ENCODE results near the gene PLXNA3. TPM values are rescaled to one million over a fixed set of nuclear protein-coding genes. Genes with fewer than 3 reads are reported as not detected.

Gene PLXNA3
- total and polyA plus RNA-seq, 10 of the 15 experiments (the other 5 are each of a cell fraction or from before 2014, with no cell fraction given): 0.26 to 26.8 (median 3.4) TPM

GRCh38 chrX:154469114-154469513, 11.0 kb downstream of the PLXNA3 start:
- no peak for ATAC-seq

More at GRCh38 chrX:154469114-154469513, 11.0 kb downstream of the PLXNA3 start:
- no peaks in the 10 kb centered on the region for H3K4me1 ChIP-seq (ENCODE audit: control insufficient read depth, insufficient read depth, low read length)
- H3K4me3 ChIP-seq: no peak overlapping the region
- TF ChIP-seq, protein P1, sequence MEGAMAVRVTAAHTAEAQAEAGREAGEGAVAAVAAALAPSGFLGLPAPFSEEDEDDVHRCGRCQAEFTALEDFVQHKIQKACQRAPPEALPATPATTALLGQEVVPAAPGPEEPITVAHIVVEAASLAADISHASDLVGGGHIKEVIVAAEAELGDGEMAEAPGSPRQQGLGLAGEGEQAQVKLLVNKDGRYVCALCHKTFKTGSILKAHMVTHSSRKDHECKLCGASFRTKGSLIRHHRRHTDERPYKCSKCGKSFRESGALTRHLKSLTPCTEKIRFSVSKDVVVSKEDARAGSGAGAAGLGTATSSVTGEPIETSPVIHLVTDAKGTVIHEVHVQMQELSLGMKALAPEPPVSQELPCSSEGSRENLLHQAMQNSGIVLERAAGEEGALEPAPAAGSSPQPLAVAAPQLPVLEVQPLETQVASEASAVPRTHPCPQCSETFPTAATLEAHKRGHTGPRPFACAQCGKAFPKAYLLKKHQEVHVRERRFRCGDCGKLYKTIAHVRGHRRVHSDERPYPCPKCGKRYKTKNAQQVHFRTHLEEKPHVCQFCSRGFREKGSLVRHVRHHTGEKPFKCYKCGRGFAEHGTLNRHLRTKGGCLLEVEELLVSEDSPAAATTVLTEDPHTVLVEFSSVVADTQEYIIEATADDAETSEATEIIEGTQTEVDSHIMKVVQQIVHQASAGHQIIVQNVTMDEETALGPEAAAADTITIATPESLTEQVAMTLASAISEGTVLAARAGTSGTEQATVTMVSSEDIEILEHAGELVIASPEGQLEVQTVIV (IDR thresholded peaks at IDR 0.05; ENCODE audit: borderline replicate concordance, partially characterized antibody): no peak
- TF ChIP-seq NFXL1 (IDR thresholded peaks at IDR 0.05; ENCODE audit: borderline replicate concordance): no peak
- TF ChIP-seq STAT1 (conservative IDR thresholded peaks at IDR 0.05): no peak
- TF ChIP-seq PML (IDR thresholded peaks at IDR 0.05; ENCODE audit: low read length): no peak
- TF ChIP-seq NFIC (IDR thresholded peaks at IDR 0.05; ENCODE audit: low read depth, low read length): no peak
- TF ChIP-seq, protein P2, sequence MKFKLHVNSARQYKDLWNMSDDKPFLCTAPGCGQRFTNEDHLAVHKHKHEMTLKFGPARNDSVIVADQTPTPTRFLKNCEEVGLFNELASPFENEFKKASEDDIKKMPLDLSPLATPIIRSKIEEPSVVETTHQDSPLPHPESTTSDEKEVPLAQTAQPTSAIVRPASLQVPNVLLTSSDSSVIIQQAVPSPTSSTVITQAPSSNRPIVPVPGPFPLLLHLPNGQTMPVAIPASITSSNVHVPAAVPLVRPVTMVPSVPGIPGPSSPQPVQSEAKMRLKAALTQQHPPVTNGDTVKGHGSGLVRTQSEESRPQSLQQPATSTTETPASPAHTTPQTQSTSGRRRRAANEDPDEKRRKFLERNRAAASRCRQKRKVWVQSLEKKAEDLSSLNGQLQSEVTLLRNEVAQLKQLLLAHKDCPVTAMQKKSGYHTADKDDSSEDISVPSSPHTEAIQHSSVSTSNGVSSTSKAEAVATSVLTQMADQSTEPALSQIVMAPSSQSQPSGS (IDR thresholded peaks at IDR 0.05; ENCODE audit: low read length): no peak
- no peak for TF ChIP-seq ZNF207 (IDR thresholded peaks at IDR 0.05; ENCODE audit: borderline replicate concordance)
- TF ChIP-seq, protein P3, sequence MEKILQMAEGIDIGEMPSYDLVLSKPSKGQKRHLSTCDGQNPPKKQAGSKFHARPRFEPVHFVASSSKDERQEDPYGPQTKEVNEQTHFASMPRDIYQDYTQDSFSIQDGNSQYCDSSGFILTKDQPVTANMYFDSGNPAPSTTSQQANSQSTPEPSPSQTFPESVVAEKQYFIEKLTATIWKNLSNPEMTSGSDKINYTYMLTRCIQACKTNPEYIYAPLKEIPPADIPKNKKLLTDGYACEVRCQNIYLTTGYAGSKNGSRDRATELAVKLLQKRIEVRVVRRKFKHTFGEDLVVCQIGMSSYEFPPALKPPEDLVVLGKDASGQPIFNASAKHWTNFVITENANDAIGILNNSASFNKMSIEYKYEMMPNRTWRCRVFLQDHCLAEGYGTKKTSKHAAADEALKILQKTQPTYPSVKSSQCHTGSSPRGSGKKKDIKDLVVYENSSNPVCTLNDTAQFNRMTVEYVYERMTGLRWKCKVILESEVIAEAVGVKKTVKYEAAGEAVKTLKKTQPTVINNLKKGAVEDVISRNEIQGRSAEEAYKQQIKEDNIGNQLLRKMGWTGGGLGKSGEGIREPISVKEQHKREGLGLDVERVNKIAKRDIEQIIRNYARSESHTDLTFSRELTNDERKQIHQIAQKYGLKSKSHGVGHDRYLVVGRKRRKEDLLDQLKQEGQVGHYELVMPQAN (conservative IDR thresholded peaks at IDR 0.05): no peak
- no peak for TF ChIP-seq CHD1 (IDR thresholded peaks at IDR 0.05; ENCODE audit: low read depth, low read length)
- TF ChIP-seq RUNX3 (IDR thresholded peaks at IDR 0.05; ENCODE audit: low read length): no peak
- RAD21 ChIA-PET (ENCODE audit: unreplicated experiment): no interaction called here
- CTCF ChIA-PET: interaction anchor here (0.7 kb wide), 1 partner anchor 948 kb away, joined by 4 read pairs; no protein-coding TSS in a partner anchor
- no peaks in the 10 kb centered on the region for H4K20me1 ChIP-seq (ENCODE audit: control insufficient read depth, insufficient read depth)
- no peak for FAIRE-seq
- intact Hi-C loops (cut with micrococcal nuclease; ENCODE audit: unreplicated experiment): no loop called here
- POLR2A ChIA-PET: no interaction called here
- H3K27me3 ChIP-seq (replicated peaks in 1 of 2; ENCODE audit: control insufficient read depth in 2 of 2, insufficient read depth in 2 of 2, low read length in 1 of 2): no peaks in the 10 kb centered on the region
- no peaks in the 10 kb centered on the region; the same call in 2 of the 3 replicates for H3K9me3 ChIP-seq (replicated peaks; ENCODE audit: control insufficient read depth, insufficient read depth, low read length)
- in situ Hi-C loops (cut with MboI): no loop called here
- no peak overlapping the region for H2AFZ ChIP-seq (ENCODE audit: control insufficient read depth, low read depth, low read length)
- peaks cover 0 to 2% of the 10 kb centered on the region in 2 experiments; a peak in 3 of 4 replicates for H3K36me3 ChIP-seq (ENCODE audit: control insufficient read depth in 2 of 2, insufficient read depth in 2 of 2, low read length in 1 of 2)
- no peak overlapping the region for H3K9ac ChIP-seq (ENCODE audit: control insufficient read depth, insufficient read depth, low read length)
- 52% methylated on average over 9 of the region's 9 CpGs for WGBS (ENCODE audit: insufficient coverage, insufficient replicate concordance, low lambda C conversion rate, missing lambda C conversion rate)
- H3K27ac ChIP-seq (ENCODE audit: control insufficient read depth, insufficient read depth): no peak overlapping the region
- no peaks in the 10 kb centered on the region for H3K79me2 ChIP-seq (ENCODE audit: control insufficient read depth, insufficient read depth, low read length)
- H3K4me2 ChIP-seq (ENCODE audit: control insufficient read depth, insufficient read depth): no peak overlapping the region
- DNase-seq (ENCODE audit: low read depth, low spot score): no peak
- no TSS peak for BruUV-seq (replicated peaks)
- SMC1A ChIA-PET (ENCODE audit: uncharacterized antibody, unreplicated experiment): no interaction called here
